Body of pancreas (tissue), 4 donors: ENCODE results near the gene CTIF. TPM values are rescaled to one million over a fixed set of nuclear protein-coding genes. Genes with fewer than 3 reads are reported as not detected.

Experiments used
- ATAC-seq: fragments of 150-250 bp; one replicate; pipeline ENCODE4 v1.9.1; 2016
- DNase-seq, 4 donors: peaks; one replicate each; pipeline ENCODE4 v3.0.0-alpha.2; 2019
- H3K27ac ChIP-seq, 4 donors: fragments of 200-600 bp; sonication (generic); 1 replicate in 3 of 4; 2 replicates in 1 of 4; pipeline versions ENCODE4 v1.5.1 to v1.6.1; 2016 to 2019; ENCODE audit warnings: mild to moderate bottlenecking in 1 of 4, mixed read lengths in 1 of 4, moderate library complexity in 1 of 4
- H3K27me3 ChIP-seq, 2 donors: fragments of 200-600 bp; sonication (generic); one replicate each; pipeline ENCODE4 v1.6.0; 2016; ENCODE audit warnings: mild to moderate bottlenecking in 1 of 2
- H3K36me3 ChIP-seq, 2 donors: fragments of 200-600 bp; sonication (generic); replicated peaks in 1 of 2; 2 replicates each; pipeline ENCODE4 v1.5.1; 2016; ENCODE audit warnings: low read depth in 2 of 2; ENCODE audit not compliant: insufficient read depth in 1 of 2
- H3K4me1 ChIP-seq: fragments of 200-600 bp; sonication (generic); one replicate; pipeline ENCODE4 v1.6.0; 2016
- H3K4me3 ChIP-seq, 2 donors: fragments of 200-600 bp; sonication (generic); 1 replicate in 1 of 2; 2 replicates in 1 of 2; pipeline ENCODE4 v1.5.1; 2016 to 2019
- H3K9me3 ChIP-seq, 3 donors: fragments of 200-600 bp; sonication (generic); 1 replicate in 2 of 3; 2 replicates in 1 of 3; pipeline ENCODE4 v1.5.1; 2016
- CTCF ChIP-seq, 7 experiments: fragments of 450-650 bp in 4 of 7; fragments of 200-600 bp in 3 of 7; sonication (generic) in 3 of 7; IDR thresholded peaks; one replicate each; pipeline ENCODE4 v1.5.1; 2016 to 2019; ENCODE audit warnings: antibody characterized with exemption in 7 of 7
- POLR2A ChIP-seq, 3 donors: fragments of 450-650 bp; IDR thresholded peaks; one replicate each; pipeline ENCODE4 v1.6.1; 2016; ENCODE audit warnings: antibody characterized with exemption in 3 of 3, mild to moderate bottlenecking in 2 of 3
- WGBS, 2 donors: methylation state at CpG; one replicate each; pipeline ENCODE4 v1.1.5; 2017; 5-methylcytosine and 5-hydroxymethylcytosine counted together
- intact Hi-C: fragments of 100-400 bp; cut with DNase I; formaldehyde crosslinking; loops from one replicate; pipeline ENCODE4 v1.15.1; 2023
- total RNA-seq, 2 donors: library from RNA; depleted of rRNA; stranded (reverse); fragments of >200 nt; gene quantifications; one replicate each; pipeline ENCODE4 v1.1.0, GENCODE V29; 2016

The CTIF gene
- total RNA-seq, 2 donors from 2014 or later, result 18.7 to 24.4 TPM

DNA sequence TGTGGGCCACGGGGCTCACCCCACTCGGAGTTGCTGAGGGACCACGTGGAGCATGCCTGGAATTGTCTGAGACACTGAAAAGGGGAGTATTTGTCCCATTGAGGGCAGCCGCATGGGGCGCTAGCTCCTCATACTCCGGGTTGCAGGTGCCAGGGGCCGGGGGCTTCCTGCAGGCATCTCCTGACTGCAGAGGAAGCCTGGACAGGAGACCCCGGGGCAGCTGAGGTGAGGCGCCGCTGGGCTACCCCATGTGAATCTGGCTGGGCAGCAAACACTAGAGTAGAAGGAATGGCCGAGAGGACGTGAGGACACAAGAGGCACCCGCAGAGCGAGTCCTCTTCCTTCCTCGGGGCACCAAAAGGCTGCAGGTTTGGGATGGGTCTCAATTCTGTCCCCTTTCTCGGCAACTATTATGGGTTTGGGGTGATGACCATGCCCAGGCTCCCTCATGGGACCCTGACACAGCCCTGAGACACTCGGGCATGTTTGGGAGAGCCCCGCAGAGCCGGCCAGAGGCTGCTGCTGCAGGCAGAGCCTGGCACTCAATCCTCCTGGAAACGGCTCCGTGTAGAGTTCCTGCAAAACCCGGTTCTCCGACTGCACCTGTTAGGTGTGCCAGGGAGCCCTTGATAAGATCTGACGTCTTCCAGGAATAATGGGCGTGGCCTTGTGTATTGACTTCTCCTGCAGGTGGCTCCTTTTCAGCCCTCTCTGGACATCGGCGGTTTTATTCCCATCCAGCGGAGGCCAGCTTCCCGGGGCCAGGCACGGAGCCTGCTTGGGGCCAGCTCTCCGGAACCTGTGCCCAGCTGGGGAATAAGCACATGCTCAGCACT, 77.0 kb downstream of the CTIF start:
- no peak overlapping the region for H3K4me3 ChIP-seq
- ATAC-seq (peak; percentile 92), DNase-seq (peak; percentile 70 to 90 (median 84))
- H3K9me3 ChIP-seq, result no peaks in the 10 kb centered on the region
- intact Hi-C loops, result no loop called here
- TF ChIP-seq POLR2A (IDR thresholded peaks at IDR 0.05) (no peak), CTCF (IDR thresholded peaks at IDR 0.05) (peak in 2 of 7 experiments; percentile 9 to 33)
- H3K27ac ChIP-seq, result no peak overlapping the region
- H3K36me3 ChIP-seq, result no peaks in the 10 kb centered on the region
- WGBS, 2 donors, result 55 to 82% methylated on average over 13 to 31 of the region's 31 CpGs
- H3K4me1 ChIP-seq, result peaks cover 18% of the 10 kb centered on the region
- no peaks in the 10 kb centered on the region for H3K27me3 ChIP-seq

DNA sequence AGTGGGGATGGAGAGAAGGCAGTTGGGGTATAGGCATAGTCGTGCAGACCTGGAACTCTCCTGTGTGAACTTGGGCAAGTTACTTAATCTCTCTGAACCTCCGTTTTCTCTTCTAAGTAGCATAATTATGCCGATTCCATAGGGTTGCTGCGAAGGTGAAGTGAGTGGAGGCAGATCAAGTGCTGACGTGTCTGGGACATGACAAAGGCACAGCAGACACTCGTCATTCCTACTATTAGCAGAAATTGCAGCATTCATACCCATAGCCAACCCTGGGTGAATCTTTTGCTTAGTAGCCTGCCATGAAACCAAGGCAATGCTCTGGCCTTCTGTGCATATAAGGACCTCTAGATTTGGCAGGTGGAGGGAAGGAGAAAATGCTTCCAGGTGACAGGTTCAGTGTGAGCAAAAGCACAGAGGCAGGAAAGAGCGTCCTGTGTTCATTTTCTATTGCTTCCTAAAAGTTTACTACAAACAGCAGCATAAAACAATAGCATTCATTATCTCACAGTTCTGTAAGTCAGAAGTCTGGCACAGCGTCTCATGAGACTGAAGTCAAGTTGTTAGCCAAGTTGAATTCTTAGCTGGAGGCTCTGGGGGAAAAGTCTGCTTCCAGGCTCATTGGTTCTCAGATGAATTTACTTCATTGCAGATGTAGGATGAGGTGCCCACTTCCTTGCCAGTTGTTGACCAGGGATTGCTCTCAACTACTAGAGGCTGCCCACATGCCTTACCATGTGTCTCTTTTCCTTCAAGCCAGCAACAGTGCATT, 77.8 kb downstream of the CTIF start:
- H3K4me1 ChIP-seq, result peaks cover 14% of the 10 kb centered on the region
- no peak overlapping the region for H3K27ac ChIP-seq
- no peaks in the 10 kb centered on the region for H3K36me3 ChIP-seq
- no peak for DNase-seq
- no peak overlapping the region for H3K4me3 ChIP-seq
- TF ChIP-seq POLR2A (IDR thresholded peaks at IDR 0.05) (no peak), CTCF (IDR thresholded peaks at IDR 0.05) (no peak)
- 81 to 86% methylated on average over 8 of the region's 8 CpGs for WGBS, 2 donors
- H3K27me3 ChIP-seq, result no peaks in the 10 kb centered on the region
- no peaks in the 10 kb centered on the region for H3K9me3 ChIP-seq
- intact Hi-C loops, result no loop called here
- no peak for ATAC-seq

- no peak for DNase-seq
- ATAC-seq, result no peak
- Histone ChIP-seq H3K27me3 (no peaks in the 10 kb centered on the region), H3K4me3 (no peak overlapping the region), H3K27ac (no peak overlapping the region), H3K36me3 (no peaks in the 10 kb centered on the region), H3K9me3 (no peaks in the 10 kb centered on the region), H3K4me1 (peaks cover 13% of the 10 kb centered on the region)
- TF ChIP-seq CTCF (IDR thresholded peaks at IDR 0.05) (no peak), POLR2A (IDR thresholded peaks at IDR 0.05) (no peak)
- intact Hi-C loops, result no loop called here
- WGBS, 2 donors, result 91 to 97% methylated on average over 7 to 9 of the region's 9 CpGs
Observed at GRCh38 chr18:48617844-48618497, 79.1 kb downstream of the CTIF start.

GRCh38 chr18:48619016-48619415, 80.2 kb downstream of the CTIF start:
- Histone ChIP-seq H3K9me3 (no peaks in the 10 kb centered on the region), H3K27ac (no peak overlapping the region), H3K4me1 (peaks cover 13% of the 10 kb centered on the region), H3K4me3 (no peak overlapping the region), H3K27me3 (no peaks in the 10 kb centered on the region), H3K36me3 (no peaks in the 10 kb centered on the region)
- intact Hi-C loops, result no loop called here
- WGBS, 2 donors, result 97 to 98% methylated on average over 3 of the region's 3 CpGs
- no peak for ATAC-seq
- no peak for DNase-seq
- TF ChIP-seq CTCF (IDR thresholded peaks at IDR 0.05) (no peak), POLR2A (IDR thresholded peaks at IDR 0.05) (no peak)
